Stomach smooth muscle (tissue), 2 donors: ENCODE measurements around the gene SFTPB.
"Not testable (repeated sequence)": the region's sequence is repeated elsewhere in the genome, so short reads cannot be mapped to it uniquely, and the experiment has no call there.

Experiments used
- H3K27ac ChIP-seq: one replicate; pipeline ENCODE4 v1.7.0; 2013; ENCODE audit warnings: mild to moderate bottlenecking, low read length, inconsistent platforms
- H3K27me3 ChIP-seq, 2 donors: one replicate each; pipeline ENCODE4 v1.7.0; 2013; ENCODE audit warnings: low read length in 2 of 2; ENCODE audit not compliant: insufficient read depth in 2 of 2, control insufficient read depth in 1 of 2
- H3K36me3 ChIP-seq, 2 donors: one replicate each; pipeline ENCODE4 v1.7.0; 2013; ENCODE audit warnings: low read length in 2 of 2; ENCODE audit not compliant: control insufficient read depth in 2 of 2, insufficient read depth in 2 of 2
- H3K4me1 ChIP-seq: one replicate; pipeline ENCODE4 v1.7.0; 2013; ENCODE audit warnings: low read length; ENCODE audit not compliant: control insufficient read depth, insufficient read depth
- H3K4me3 ChIP-seq, 2 donors: one replicate each; pipeline ENCODE4 v1.7.0; 2013; ENCODE audit warnings: low read length in 2 of 2
- H3K9ac ChIP-seq, 2 donors: one replicate each; pipeline ENCODE4 v1.7.0; 2013; ENCODE audit warnings: low read length in 2 of 2, mild to moderate bottlenecking in 1 of 2
- H3K9me3 ChIP-seq, 2 donors: one replicate each; pipeline ENCODE4 v1.7.0; 2013; ENCODE audit warnings: low read length in 2 of 2; ENCODE audit not compliant: control insufficient read depth in 2 of 2
- donor health status: healthy.
- donor health status: Pancreatic carcinoma.

Gene SFTPB

DNA sequence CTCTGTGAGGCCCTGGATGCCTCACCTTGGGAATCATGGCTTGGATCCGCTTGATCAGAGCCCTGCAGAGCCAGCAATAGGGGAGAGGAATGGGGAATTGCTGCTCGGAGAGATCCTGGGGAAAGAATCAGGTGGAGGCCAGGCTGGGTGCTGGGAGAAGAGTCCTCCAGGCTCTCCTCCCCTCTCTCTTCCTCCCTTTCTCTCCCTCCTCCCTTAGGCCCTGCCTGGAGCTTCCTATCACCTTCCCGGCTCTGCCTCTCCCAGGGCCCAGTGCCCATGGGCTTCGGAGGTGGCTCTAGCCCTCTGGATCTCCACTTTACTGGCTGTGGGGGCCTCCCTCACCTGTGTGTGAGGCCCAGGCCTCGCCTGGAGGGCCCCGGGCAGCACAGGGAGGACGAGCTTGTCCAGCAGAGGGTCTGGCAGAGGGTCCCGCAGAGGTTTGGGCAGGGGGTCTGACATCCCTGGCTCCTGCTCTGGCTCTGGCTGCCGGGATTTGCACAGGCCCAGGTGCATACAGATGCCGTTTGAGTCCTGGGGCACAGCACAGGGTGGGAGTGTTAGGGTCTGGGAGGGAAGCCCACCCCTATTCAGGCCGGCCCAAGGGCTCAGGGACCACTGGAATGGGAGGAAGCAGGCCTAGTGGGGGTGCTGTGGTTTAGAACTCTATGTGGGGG, 2.6 kb downstream of the SFTPB start:
- no peak overlapping the region for H3K4me3 ChIP-seq
- H3K9me3 ChIP-seq: no peaks in the 10 kb centered on the region
- H3K27me3 ChIP-seq: no peaks in the 10 kb centered on the region
- H3K9ac ChIP-seq: no peak overlapping the region
- peaks cover 2% of the 10 kb centered on the region for H3K4me1 ChIP-seq
- H3K27ac ChIP-seq: no peak overlapping the region
- H3K36me3 ChIP-seq: no peaks in the 10 kb centered on the region

DNA sequence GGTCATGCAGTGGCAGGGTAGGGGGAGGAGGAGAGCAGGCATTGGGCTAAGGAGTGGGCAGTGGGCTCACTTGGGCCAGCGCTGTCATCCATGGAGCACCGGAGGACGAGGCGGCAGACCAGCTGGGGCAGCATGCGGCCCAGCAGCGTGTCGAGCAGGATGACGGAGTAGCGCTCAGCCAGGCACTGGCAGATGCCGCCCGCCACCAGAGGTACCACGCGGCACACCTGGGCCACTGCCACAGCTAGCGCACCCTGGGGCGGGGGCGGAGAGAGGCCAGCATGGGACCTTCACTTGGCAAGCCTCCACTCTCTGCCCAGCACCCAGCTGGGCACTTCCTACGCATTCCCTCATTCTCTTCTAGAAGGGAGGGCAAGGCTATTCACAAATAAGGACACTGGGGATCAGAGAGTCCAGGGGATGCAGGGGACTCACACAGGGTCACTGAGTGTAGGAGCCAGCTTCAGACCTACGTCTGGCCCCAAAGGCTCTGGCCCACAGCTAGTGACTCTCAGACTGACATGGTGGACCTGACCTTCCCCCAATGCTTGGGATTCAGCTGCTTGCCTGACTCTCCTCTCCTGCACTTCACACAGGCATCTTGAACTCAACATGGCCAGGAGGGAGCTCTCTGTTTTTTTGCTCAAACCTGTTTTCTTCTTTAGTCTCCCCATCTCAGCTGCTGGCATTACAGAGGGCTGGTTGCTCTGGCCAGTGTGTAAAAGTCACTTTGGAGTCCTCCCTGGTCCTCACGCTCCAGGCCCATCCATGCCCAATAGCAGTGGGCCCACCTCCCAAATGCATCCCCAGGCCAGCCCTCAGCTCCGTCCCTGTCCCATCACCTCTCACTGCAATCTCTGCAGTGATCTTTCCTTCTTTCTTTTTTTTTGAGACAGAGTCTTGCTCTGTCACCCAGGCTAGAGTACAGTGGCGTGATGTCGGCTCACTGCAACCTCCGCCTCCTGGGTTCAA, 4.1 kb downstream of the SFTPB start:
- H3K4me1 ChIP-seq: peaks cover 2% of the 10 kb centered on the region
- H3K9ac ChIP-seq: no peak overlapping the region
- no peak overlapping the region for H3K27ac ChIP-seq
- no peaks in the 10 kb centered on the region for H3K9me3 ChIP-seq
- H3K4me3 ChIP-seq: no peak overlapping the region
- no peaks in the 10 kb centered on the region for H3K36me3 ChIP-seq
- no peaks in the 10 kb centered on the region for H3K27me3 ChIP-seq

DNA sequence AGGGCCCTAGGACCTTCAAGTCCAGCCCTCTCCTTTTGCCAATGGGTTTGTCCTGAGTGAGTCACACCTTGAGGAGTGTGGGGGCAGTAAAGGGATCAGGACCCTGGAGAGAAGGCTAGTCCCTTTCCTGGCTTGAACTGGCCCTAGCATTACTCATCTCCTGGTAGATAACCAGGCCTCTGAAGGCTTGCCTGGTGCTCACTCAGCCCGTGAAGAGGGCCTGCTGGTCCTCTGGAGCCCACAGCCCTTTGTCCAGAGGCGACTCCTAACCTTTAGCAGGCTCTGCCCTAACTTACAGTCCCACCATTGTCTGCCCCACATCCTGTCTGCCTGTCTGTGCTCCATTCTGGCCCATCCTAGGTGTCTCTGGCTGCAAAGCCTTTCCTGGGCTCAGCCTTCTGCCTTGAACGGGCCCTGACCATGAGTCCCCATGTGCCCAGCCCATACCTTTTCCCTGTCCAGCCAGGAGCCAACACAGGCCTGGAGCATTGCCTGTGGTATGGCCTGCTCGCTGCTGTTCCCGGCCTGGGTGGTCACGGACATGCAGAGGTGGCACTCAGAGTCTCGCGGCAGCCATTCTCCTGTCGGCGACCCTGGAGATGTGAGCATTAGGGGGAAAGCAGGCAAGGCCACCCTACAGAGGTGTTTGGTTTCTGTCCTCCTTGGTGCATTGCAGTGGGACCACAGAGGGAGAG, 5.0 kb downstream of the SFTPB start:
- H3K36me3 ChIP-seq: no peaks in the 10 kb centered on the region
- peaks cover 2% of the 10 kb centered on the region for H3K4me1 ChIP-seq
- no peaks in the 10 kb centered on the region for H3K27me3 ChIP-seq
- no peaks in the 10 kb centered on the region for H3K9me3 ChIP-seq
- no peak overlapping the region for H3K27ac ChIP-seq
- no peak overlapping the region for H3K9ac ChIP-seq
- no peak overlapping the region for H3K4me3 ChIP-seq

DNA sequence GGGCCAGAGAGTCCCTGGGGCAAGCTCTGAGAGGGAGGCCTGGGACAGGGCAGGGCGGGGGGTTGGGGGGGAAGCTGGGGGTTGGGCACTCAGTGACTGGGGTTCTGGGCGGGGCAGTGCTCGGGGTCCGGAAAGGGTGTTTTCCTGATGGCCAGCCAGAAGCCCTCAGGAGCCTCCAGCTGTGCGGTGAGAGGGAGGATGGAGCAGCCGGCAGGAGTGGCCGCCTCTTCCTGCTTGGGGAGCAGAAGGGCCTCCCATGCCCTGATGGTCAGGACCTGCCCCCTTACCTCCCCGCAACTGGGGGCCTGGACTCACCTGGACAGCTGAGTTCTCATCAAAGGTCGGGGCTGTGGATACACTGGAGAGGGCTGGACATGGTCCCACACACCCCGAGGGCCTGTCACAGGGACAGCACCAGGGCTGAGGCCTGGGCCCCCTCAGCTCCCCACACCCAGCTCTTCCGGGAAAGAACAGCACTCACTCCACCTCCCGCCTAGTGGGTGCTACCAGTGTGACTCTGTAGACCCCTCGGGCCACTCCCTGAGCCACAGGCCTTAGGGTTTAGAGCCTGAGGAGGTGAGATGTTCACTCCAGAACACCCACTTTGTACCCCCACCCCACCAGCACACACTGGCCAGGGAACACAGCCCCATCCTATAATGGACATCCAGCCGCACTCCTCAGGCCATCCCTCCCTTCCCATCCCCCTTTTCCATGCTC, 6.7 kb downstream of the SFTPB start:
- Histone ChIP-seq H3K4me3 (no peak overlapping the region), H3K36me3 (peaks cover 0 to under 1% of the 10 kb centered on the region in 2 donors), H3K27me3 (no peaks in the 10 kb centered on the region), H3K9ac (no peak overlapping the region), H3K27ac (no peak overlapping the region), H3K9me3 (no peaks in the 10 kb centered on the region), H3K4me1 (peaks cover 2% of the 10 kb centered on the region)

DNA sequence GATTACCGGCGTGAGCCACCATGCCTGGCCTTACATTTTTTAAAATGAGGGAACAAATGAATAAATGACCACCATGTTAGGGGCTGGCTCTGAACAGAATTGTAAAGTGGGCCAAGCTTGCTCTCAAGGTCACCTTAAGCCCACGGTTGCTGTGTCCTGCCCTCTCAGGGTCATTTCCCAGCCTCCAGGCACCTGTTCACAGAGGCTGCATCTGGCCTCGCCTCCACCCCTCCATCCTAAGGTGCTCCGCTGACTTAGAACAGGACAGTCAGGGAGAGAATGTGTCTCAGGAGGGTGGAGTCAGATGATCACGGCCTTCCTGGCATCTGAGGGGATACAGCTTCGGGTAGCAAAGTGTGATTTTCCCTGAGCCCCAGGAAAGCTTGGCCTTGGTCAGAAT, 7.3 kb downstream of the SFTPB start:
- H3K27me3 ChIP-seq: no peaks in the 10 kb centered on the region
- H3K36me3 ChIP-seq: peaks cover 3 to 5% of the 10 kb centered on the region in 2 donors
- H3K9me3 ChIP-seq: no peaks in the 10 kb centered on the region
- no peak overlapping the region for H3K27ac ChIP-seq
- H3K4me1 ChIP-seq: peaks cover 2% of the 10 kb centered on the region
- no peak overlapping the region for H3K9ac ChIP-seq
- no peak overlapping the region for H3K4me3 ChIP-seq

DNA sequence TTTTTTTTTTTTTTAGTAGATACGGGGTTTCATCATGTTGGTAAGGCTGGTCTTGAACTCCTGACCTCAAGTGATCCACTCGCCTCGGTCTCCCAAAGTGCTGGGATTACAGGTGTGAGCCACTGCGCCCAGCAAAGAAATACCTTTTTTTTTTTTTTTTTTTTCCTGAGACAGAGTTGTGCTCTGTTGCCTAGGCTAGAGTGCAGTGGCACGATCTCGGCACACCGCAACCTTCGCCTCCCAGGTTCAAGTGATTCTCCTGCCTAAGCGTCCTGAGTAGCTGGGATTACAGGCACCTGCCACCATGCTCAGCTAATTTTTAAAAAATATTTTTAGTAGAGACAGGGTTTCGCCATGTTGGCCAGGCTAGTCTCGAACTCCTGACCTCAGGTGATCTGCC, 7.7 kb downstream of the SFTPB start:
- H3K36me3 ChIP-seq, H3K9ac ChIP-seq, H3K27ac ChIP-seq, H3K9me3 ChIP-seq, H3K4me3 ChIP-seq, H3K4me1 ChIP-seq, H3K27me3 ChIP-seq: not testable (repeated sequence)

DNA sequence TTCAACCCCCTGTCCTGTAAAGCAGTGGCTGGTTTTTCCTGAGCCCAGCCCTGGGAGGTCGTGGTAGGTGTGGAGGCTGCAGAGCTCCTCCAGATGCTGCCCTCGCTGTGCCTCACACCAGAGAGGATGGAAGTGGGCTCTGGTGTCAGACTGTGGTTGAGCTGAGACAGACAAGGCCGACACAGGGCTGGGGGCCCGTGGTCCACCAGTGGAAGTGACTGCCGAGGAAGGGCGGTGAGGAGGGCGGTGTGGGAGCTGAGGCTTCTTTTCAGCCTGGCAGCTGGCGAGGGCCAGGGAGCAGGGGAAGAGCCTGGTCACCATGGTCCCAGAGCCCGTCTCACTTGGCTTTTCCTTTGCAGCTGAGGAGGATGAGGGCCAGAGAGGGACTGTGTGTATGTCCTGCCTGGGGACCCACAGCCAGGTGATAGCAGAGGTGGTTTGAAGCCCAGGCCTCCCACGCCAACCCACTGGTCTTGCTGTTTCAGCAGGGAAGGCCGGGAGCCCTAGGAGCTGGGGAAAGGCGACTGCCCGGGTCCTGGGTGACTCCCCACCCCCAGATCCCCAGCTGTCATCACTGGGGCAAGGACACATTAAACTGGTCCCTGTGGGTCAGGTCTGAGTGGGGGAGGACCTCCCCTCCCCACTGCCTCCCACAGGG, 8.5 kb downstream of the SFTPB start:
- no peak overlapping the region for H3K4me3 ChIP-seq
- no peak overlapping the region for H3K27ac ChIP-seq

DNA sequence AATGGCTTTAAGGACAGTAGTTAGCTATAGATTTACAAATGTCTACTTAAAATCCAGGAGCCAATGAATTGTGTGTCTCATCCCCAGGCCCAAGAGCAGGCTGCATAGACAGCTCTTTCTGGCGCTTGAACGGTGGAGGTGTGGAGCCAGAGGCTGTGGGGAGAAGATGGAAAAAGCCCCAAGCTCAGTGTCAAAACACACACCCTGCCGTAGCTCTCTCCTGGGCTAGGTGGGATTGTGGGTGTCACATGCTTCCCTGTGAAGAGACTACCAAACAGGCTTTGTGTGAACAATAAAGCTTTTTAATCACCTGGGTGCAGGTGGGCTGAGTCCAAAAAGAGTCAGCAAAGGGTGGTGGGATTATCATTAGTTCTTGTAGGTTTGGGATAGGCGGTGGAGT, 10.6 kb downstream of the SFTPB start:
- not testable (repeated sequence) for H3K4me3 ChIP-seq, H3K27ac ChIP-seq, H3K9ac ChIP-seq, H3K27me3 ChIP-seq, H3K4me1 ChIP-seq, H3K9me3 ChIP-seq
- H3K36me3 ChIP-seq: peaks cover 5 to 10% of the 10 kb centered on the region in 2 donors

More for the DNA sequence above, 8.5 kb downstream of the SFTPB start:
- Histone ChIP-seq H3K9ac (no peak overlapping the region), H3K9me3 (no peaks in the 10 kb centered on the region), H3K36me3 (peaks cover 3 to 5% of the 10 kb centered on the region in 2 donors), H3K4me1 (peaks cover 2% of the 10 kb centered on the region), H3K27me3 (no peaks in the 10 kb centered on the region)

DNA sequence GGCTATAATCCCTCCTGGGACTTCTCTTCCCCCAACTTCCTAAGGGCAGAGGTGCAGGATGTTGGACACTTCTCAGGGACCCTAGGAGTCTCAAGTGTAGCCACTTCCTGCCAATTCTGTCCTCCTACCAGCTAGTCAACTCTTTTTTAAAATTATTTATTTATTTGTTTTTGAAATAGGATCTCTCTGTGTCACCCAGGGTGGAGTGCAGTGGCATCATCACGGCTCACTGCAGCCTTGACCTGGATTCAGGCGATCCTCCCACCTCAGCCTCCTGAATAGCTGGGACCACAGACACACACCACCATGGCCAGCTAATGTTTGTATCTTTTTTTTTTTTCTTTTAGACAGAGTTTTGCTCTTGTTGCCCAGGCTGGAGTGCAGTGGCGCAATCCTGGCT, 11.5 kb downstream of the SFTPB start:
- no peak overlapping the region for H3K4me3 ChIP-seq
- no peak overlapping the region for H3K9ac ChIP-seq
- peaks cover 6 to 16% of the 10 kb centered on the region in 2 donors for H3K36me3 ChIP-seq
- no peaks in the 10 kb centered on the region for H3K27me3 ChIP-seq
- peaks cover 2% of the 10 kb centered on the region for H3K4me1 ChIP-seq
- no peak overlapping the region for H3K27ac ChIP-seq
- H3K9me3 ChIP-seq: no peaks in the 10 kb centered on the region

DNA sequence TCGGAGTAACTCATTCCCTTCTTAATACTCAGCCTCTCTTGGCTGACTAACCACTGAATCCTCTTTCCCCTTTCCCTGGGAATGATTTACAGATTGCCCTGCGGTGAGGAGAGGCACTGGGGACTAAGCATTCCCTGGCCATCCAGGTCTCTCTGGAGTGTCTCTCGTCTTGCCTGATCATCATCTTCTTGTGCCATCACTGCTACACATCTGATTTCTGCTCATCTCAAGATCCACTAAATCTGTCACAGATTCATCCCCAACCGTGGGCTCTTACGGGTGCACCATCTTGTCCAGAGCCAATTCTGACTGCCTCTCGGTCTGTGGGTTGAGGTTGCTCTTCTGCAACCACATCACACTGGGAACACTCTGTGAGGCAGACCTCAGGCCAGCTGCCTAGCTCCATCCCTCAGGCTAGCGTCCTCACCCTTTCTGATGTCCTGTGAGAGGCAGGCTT, 12.0 kb downstream of the SFTPB start:
- H3K4me3 ChIP-seq: no peak overlapping the region
- no peak overlapping the region for H3K27ac ChIP-seq
- peaks cover 10 to 19% of the 10 kb centered on the region in 2 donors for H3K36me3 ChIP-seq
- H3K9me3 ChIP-seq: no peaks in the 10 kb centered on the region
- H3K27me3 ChIP-seq: no peaks in the 10 kb centered on the region
- H3K9ac ChIP-seq: no peak overlapping the region
- no peaks in the 10 kb centered on the region for H3K4me1 ChIP-seq
